ENCODE measurements around the gene C9orf85.
A peak's percentile ranks its signal among the peaks of the same experiment; 100 is the strongest.
"Not testable (repeated sequence)": the region's sequence is repeated elsewhere in the genome, so short reads cannot be mapped to it uniquely, and the experiment has no call there.

The C9orf85 gene, protein sequence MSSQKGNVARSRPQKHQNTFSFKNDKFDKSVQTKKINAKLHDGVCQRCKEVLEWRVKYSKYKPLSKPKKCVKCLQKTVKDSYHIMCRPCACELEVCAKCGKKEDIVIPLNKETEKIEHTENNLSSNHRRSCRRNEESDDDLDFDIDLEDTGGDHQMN

GRCh38 chr9:71911061-71911907, at the start of gene C9orf85, which contains the start of gene ABHD17B:
Gene C9orf85, plus strand, starts transcription at chr9:71911639. Its CDS starts 96 bp downstream, at chr9:71911735.
Gene ABHD17B, minus strand, starts transcription at chr9:71911193. Its CDS starts 36,113 bp downstream, at chr9:71875080.
- DNase-seq = peak; percentile 100

DNA sequence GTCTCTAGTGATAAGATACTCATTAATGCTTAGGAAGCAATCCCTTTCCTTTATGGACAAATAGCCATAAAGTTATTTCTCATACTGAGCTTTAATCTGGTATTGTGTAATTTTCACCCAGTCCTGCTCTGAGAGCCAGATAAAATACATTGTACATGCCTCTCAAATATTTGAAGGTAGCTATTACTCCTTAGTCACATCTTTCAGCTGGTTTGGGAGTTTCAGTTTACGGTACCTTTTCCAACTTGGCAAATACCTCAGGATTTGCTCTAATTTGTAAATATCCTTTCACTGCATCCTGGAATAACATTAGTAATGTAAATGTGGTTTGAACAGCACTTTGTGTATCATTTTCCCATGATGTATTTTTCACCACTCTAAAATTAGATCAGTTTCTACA, 47.8 kb upstream of the C9orf85 start:
- no peak for DNase-seq

DNA sequence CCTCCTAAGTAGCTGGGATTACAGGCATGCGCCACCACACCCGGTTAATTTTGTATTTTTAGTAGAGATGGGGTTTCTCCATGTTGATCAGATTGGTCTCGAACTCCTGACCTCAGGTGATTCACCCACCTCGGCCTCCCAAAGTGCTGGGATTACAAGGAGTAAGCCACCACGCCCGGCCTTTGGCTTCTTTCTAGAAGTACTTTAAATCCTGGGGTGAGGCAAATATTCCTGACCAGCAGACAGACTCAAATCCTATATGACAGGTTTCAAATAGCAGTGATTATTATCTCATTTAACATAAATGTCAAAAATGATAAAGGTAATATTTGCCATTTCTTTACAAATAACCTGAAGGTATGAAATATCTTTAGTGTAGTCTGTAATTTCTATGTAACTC, 36.1 kb upstream of the C9orf85 start:
- no peak for DNase-seq

- DNase-seq = no peak
Observed at GRCh38 chr9:71876106-71876505, 35.3 kb upstream of the C9orf85 start.

DNA sequence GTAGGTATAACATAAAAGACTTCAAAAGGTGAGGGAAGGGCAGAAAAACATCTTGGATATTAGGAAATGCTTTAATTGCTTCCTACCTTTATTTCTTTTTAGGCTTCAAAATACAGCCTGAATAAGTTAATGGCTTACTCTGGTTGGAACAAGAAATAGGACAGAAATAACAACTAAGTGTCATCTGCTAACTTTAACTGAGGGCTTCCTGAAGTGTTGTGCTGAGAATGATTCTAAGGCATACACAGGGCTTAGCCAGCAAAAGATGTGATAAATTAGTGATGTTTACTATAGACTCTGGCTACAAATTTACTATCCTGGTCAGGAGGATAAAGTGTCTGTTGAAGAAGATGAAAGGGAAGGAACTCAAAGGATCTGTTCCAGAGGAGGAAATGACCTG, 34.6 kb upstream of the C9orf85 start:
- DNase-seq = no peak

DNA sequence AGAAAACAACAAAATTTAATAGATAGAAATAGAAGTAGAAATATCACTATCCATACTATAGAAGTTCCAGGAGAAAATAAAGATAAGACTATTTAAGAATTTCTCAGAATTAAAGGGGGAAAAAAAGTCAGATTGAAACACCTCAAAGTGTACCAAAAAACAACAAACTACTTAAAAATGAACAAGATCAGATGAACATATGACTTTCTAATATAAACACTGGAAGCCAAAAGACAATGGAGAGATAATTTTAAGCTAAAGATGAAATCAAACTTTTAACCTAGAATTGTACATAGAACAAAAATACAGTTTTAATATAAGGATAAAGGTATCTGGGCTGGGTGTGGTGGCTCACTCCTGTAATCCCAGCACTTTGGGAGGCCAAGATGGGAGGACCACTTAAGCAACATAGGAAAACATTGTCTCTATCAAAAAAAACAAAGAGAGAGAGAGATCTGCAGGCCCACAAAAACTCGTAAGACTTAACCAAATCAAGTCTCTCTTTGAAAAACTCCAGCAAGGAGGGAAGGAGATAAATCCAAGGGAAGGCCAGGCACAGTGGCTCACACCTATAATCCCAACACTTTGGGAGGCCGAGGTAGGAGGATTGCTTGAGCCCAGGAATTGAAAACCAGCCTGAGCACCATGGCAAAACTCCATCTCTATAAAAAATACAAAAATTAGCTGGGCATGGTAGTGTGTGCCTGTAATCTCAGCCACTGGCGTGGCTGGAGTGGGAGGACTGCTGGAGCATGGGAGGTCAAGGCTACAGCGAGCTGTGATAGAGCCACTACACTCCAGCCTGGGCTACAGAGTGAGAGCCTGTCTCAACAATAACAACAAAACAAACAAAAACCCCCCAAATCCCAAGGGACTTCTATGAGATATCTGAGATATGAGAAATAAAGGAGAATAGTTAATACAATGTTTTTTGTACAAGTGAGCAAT, 32.8 kb upstream of the C9orf85 start:
- DNase-seq = no peak

DNA sequence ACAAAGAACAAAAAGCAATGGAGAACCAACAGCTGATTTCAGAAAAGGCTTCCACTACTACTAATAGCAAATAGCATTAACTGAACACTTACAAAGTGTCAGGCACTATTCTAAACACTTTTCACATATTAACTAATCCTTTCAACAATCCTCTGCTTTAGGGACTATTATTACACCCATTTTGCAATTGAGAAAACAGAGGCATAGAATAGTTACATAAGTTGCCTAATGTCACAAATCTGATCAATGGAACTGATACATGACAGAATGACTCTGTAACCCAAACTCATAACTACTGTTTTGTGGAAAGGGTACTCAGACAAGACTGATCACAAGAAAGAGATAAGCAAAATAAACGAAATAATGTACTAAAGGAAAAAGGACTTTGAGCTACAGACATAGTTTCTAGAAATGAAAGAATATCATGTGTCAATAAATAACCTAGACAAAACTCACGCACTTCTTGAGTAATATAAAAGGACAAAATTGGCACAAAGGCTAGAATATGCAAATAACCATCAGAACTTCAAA, 31.7 kb upstream of the C9orf85 start:
- no peak for DNase-seq

DNA sequence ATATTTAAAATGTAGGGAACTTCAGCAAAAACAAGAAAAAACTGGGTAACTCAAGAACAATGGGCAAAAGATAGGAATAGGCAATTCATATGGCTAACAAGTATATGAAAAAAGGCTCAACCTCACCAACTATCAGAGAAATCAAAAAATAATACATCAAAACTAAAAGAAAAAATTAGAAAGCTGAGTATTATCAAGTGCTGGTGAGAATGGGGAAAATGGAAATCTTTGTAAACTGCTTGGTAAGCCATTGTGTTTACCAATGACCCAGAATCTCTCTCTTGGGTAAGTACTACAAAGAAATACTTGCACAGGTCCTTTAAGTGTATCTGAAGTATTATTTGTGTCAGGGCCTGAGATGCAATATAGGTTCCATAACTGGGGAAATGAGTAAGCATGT, 27.4 kb upstream of the C9orf85 start:
- DNase-seq = no peak

GRCh38 chr9:71885467-71885866, 26.0 kb upstream of the C9orf85 start:
- peak; percentile 9 for DNase-seq

GRCh38 chr9:71886015-71886414, 25.4 kb upstream of the C9orf85 start:
- DNase-seq = no peak

GRCh38 chr9:71886541-71886940, 24.9 kb upstream of the C9orf85 start:
- DNase-seq = no peak

DNA sequence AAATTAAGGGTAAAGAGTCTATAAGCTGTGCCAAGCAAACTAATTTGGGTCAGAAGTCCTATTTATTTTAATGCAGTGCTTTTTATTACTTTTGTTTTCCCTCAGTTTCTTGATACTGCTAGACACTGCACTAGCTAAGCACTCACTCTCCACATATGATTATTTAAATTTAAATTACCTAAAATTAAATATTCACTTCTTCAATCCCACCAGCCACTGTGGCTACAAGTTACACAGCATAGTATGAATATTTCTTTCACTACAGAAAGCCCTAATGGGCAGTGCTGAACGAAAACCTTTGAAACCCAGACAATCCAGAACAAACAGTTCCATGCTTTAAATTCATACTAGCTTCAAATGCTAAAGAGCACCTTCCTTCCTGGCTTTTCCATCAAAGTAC, 24.1 kb upstream of the C9orf85 start:
- DNase-seq = no peak

- DNase-seq = no peak
Observed at GRCh38 chr9:71890042-71890679, 21.3 kb upstream of the C9orf85 start.

DNA sequence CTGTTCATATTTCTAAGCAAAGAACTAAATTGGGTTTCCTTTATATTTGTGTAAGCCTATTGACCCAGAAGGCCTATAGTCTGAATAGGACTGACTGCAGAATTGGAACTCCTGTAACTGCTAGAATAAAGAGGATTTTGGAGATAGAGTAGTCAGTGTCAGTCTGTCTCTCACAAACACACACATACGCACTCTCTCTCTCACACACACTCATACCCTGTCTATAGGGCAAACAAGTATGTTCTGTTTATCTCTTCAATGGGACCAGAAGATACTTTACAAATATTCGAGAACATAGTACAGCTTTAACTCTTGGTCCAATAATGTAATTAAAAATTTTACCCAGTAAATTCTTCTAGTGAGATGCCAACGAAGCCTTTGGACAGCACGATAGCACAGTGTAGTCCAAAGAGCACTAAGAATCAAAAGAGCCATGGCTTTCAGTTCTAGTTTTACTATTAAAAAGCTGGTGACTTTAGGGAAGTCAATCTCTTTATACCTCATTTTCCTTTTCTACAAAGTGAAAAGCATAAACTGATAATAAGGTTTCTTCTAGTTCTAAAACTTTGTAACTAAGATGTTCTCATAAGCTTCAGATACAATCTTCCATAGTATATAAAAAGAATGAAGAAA, 19.8 kb upstream of the C9orf85 start:
- peak; percentile 33 for DNase-seq

GRCh38 chr9:71895117-71895516, 16.3 kb upstream of the C9orf85 start:
- DNase-seq = peak; percentile 46

DNA sequence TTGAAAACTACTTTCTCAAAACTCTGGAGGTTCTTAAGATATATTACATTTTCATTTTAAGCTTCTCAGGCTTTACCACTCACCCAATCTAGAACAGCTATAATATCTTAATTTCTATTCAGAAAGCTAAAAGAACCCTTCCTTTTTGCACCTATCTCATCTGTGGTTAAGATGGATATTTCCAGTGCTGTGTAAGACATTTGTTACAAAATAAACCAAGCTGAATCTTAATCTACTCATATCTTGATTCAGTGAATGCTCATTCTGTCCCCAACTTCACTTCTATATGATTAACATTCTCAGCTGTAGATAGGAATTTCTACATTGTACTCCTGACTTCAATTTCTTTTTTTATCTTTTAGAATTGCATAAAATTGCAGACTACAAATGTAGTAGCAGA, 15.5 kb upstream of the C9orf85 start:
- no peak for DNase-seq

GRCh38 chr9:71896761-71897160, 14.7 kb upstream of the C9orf85 start:
- no peak for DNase-seq

- DNase-seq = peak; percentile 48
Observed at GRCh38 chr9:71897577-71897976, 13.9 kb upstream of the C9orf85 start.

DNA sequence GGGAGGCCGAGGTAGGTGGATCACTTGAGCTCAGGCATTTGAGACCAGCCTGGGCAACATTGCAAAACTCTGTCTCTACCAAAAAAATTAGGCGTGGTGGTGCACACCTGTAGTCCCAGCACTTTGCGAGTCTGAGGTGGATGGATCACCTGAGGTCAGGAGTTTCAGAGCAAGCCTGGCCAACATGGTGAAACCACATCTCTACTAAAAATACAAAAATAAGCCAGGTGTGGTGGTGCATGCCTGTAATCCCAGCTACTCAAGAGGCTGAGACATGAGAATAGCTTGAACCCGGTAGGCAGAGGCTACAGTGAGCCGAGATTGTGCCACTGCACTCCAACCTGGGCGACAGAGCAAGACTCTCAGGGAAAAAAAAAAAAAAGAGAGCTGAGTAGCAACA, 12.7 kb upstream of the C9orf85 start:
- not testable (repeated sequence) for DNase-seq

DNA sequence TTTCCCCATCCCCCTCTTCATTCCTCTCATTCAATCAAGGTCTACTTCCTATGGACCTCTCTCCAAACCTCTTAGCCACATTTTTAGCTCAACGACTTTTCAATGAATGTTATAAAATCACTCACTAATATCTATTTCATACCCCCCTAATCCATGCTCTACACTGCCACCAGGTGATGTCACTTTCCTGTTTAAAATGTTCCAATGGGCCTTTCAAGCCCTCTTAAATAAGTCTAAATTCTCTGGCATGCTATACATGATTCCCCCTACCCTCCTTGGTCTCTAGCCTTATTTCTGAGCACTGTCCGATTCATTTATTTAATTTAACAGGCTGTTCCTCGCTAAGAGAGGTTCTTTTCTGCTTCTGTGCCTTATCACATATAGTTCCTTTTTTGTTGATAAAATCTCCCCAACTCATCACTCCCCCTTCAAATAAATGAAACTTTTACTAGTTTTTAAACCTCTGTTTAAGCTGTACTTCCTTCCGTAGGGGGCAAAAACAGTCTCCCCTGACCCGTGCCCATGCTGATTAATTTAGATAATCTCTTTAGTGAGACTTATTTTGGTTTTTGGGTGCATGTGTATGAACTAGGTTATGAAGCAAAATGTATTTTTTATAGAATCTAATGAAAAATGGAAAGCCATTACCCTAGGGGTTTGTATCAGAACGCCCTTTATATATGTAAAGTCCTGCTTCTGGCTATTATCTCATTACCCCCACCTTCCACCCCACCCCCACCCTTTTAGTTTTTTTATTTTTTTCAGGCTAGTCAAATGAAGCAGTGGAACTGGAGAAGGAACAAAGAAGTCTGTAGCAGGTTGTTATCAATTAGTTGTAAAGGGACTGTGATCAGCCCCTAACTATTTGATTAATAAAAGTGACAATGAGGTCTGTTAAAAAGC, 9.5 kb upstream of the C9orf85 start:
- no peak for DNase-seq

- DNase-seq = no peak
Observed at GRCh38 chr9:71904076-71904475, 7.4 kb upstream of the C9orf85 start.

Data from suppressor macrophage treated with lipopolysaccharide for 4 hours (primary cell).